NB4 (cell line): ENCODE measurements around the gene ZNF749.
A peak's percentile ranks its signal among the peaks of the same experiment; 100 is the strongest.

ENCODE experiments used
- CTCF ChIP-seq: IDR thresholded peaks from one replicate; pipeline ENCODE4 v1.5.1; 2012; ENCODE audit warnings: low read depth, low read length
- POLR2A ChIP-seq: IDR thresholded peaks from 2 replicates; pipeline ENCODE4 v1.6.1; 2011; ENCODE audit warnings: mild to moderate bottlenecking; ENCODE audit not compliant: insufficient read length; ENCODE audit errors: extremely low read depth

GRCh38 chr19:57410877-57411671, 24.1 kb upstream of the ZNF749 start, which contains the start of gene ZNF17:
- TF ChIP-seq CTCF (no peak), POLR2A (peak; percentile 48)
